GM21723 (cell line): Measurements from ENCODE around the gene STAG1.
"Not testable (repeated sequence)": the region's sequence is repeated elsewhere in the genome, so short reads cannot be mapped to it uniquely, and the experiment has no call there.

ENCODE experiments used
- ATAC-seq: cut with Tn5 transposase; IDR thresholded peaks from one replicate; pipeline ENCODE4 v1.9.1; 2021; ENCODE audit warnings: mild to moderate bottlenecking, moderate library complexity; ENCODE audit not compliant: unreplicated experiment

The STAG1 gene

GRCh38 chr3:136516656-136517055, 235.5 kb downstream of the STAG1 start:
- no peak for ATAC-seq

GRCh38 chr3:136516095-136516494, 236.1 kb downstream of the STAG1 start:
- no peak for ATAC-seq

- not testable (repeated sequence) for ATAC-seq
Observed at GRCh38 chr3:136514533-136514932, 237.6 kb downstream of the STAG1 start.

GRCh38 chr3:136513367-136513766, 238.8 kb downstream of the STAG1 start:
- ATAC-seq: no peak

- ATAC-seq: no peak
Observed at GRCh38 chr3:136512381-136512780, 239.8 kb downstream of the STAG1 start.

GRCh38 chr3:136505676-136506075, 246.5 kb downstream of the STAG1 start:
- ATAC-seq: no peak

GRCh38 chr3:136503056-136503455, 249.1 kb downstream of the STAG1 start:
- ATAC-seq: no peak

GRCh38 chr3:136498919-136499447, 253.2 kb downstream of the STAG1 start:
- ATAC-seq: no peak

GRCh38 chr3:136495213-136495612, 257.0 kb downstream of the STAG1 start:
- no peak for ATAC-seq

- ATAC-seq: no peak
Observed at GRCh38 chr3:136490646-136491405, 261.4 kb downstream of the STAG1 start.

- no peak for ATAC-seq
Observed at GRCh38 chr3:136485777-136486176, 266.4 kb downstream of the STAG1 start.

- no peak for ATAC-seq
Observed at GRCh38 chr3:136476280-136476679, 275.9 kb downstream of the STAG1 start.

GRCh38 chr3:136474876-136475275, 277.3 kb downstream of the STAG1 start:
- not testable (repeated sequence) for ATAC-seq

GRCh38 chr3:136473716-136474326, 278.4 kb downstream of the STAG1 start:
- no peak for ATAC-seq

GRCh38 chr3:136465296-136465695, 286.9 kb downstream of the STAG1 start:
- no peak for ATAC-seq

- no peak for ATAC-seq
Observed at GRCh38 chr3:136464502-136464901, 287.7 kb downstream of the STAG1 start.

- ATAC-seq: no peak
Observed at GRCh38 chr3:136463170-136463569, 289.0 kb downstream of the STAG1 start.

- ATAC-seq: no peak
Observed at GRCh38 chr3:136457793-136458192, 294.4 kb downstream of the STAG1 start.

GRCh38 chr3:136456196-136456595, 296.0 kb downstream of the STAG1 start:
- no peak for ATAC-seq

- ATAC-seq: no peak
Observed at GRCh38 chr3:136444581-136444980, 307.6 kb downstream of the STAG1 start.

- ATAC-seq: no peak
Observed at GRCh38 chr3:136437043-136437442, 315.1 kb downstream of the STAG1 start.

GRCh38 chr3:136434429-136434828, 317.7 kb downstream of the STAG1 start:
- no peak for ATAC-seq
